ENCODE data around the gene CFAP119. TPM values are rescaled to one million over a fixed set of nuclear protein-coding genes. Genes with fewer than 3 reads are reported as not detected.
A peak's percentile ranks its signal among the peaks of the same experiment; 100 is the strongest.

Gene CFAP119
- total RNA-seq, 2 donors from 2014 or later: 0.27 to 1.2 TPM

- H3K27ac ChIP-seq: peak overlapping the region; percentile 72 to 78
- ATAC-seq (ENCODE audit: insufficient number of reproducible peaks, low FRiP score, low read depth) (peak; percentile 64), DNase-seq (ENCODE audit: low spot score) (peak; percentile 55)
- peaks cover 13 to 23% of the 10 kb centered on the region in 2 donors for H3K4me1 ChIP-seq (ENCODE audit: control insufficient read depth in 1 of 2, low read depth in 2 of 2)
- no peaks in the 10 kb centered on the region for H3K27me3 ChIP-seq (replicated peaks; ENCODE audit: insufficient read depth)
- peak overlapping the region; percentile 35 for H3K4me3 ChIP-seq
- peaks cover 40% of the 10 kb centered on the region for H3K36me3 ChIP-seq
- TF ChIP-seq, protein P1, sequence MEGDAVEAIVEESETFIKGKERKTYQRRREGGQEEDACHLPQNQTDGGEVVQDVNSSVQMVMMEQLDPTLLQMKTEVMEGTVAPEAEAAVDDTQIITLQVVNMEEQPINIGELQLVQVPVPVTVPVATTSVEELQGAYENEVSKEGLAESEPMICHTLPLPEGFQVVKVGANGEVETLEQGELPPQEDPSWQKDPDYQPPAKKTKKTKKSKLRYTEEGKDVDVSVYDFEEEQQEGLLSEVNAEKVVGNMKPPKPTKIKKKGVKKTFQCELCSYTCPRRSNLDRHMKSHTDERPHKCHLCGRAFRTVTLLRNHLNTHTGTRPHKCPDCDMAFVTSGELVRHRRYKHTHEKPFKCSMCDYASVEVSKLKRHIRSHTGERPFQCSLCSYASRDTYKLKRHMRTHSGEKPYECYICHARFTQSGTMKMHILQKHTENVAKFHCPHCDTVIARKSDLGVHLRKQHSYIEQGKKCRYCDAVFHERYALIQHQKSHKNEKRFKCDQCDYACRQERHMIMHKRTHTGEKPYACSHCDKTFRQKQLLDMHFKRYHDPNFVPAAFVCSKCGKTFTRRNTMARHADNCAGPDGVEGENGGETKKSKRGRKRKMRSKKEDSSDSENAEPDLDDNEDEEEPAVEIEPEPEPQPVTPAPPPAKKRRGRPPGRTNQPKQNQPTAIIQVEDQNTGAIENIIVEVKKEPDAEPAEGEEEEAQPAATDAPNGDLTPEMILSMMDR (IDR thresholded peaks at IDR 0.05): no peak
- no peaks in the 10 kb centered on the region for H3K9me3 ChIP-seq
Observed at GRCh38 chr16:30740364-30741251, 21.3 kb downstream of the CFAP119 start.

- DNase-seq (ENCODE audit: low spot score) (no peak), ATAC-seq (ENCODE audit: insufficient number of reproducible peaks, low FRiP score, low read depth) (no peak)
- peaks cover 13 to 23% of the 10 kb centered on the region in 2 donors for H3K4me1 ChIP-seq (ENCODE audit: control insufficient read depth in 1 of 2, low read depth in 2 of 2)
- no peaks in the 10 kb centered on the region for H3K27me3 ChIP-seq (replicated peaks; ENCODE audit: insufficient read depth)
- TF ChIP-seq, protein P1 (IDR thresholded peaks at IDR 0.05): no peak
- H3K36me3 ChIP-seq: peaks cover 50% of the 10 kb centered on the region
- no peaks in the 10 kb centered on the region for H3K9me3 ChIP-seq
- H3K4me3 ChIP-seq: no peak overlapping the region
- H3K27ac ChIP-seq: peak overlapping the region; percentile 52 to 78
Observed at GRCh38 chr16:30738984-30739951, 22.6 kb downstream of the CFAP119 start.

DNA sequence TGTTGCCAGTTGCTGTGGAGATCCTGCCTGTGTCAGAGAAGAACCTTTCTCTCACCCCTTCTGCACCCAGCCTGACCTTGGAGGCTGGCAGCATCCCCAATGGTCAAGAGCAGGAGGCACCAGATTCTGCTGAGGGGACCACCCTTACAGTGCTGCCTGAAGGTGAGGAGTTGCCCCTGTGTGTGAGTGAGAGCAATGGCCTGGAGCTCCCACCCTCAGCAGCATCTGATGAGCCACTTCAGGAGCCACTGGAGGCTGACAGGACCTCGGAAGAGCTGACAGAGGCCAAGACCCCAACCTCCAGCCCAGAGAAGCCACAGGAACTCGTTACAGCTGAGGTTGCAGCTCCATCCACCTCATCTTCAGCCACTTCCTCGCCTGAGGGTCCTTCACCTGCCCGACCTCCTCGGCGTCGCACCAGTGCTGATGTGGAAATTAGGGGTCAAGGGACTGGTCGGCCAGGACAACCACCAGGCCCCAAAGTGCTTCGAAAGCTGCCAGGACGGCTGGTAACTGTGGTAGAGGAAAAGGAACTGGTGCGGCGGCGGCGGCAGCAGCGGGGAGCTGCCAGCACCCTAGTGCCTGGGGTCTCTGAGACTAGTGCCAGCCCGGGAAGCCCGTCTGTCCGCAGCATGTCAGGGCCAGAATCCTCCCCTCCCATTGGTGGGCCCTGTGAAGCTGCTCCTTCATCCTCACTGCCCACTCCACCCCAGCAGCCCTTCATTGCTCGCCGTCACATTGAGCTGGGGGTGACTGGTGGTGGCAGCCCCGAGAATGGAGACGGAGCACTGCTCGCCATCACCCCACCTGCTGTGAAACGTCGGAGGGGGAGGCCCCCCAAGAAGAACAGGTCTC is 23.8 kb downstream of the CFAP119 start:
- ATAC-seq (ENCODE audit: insufficient number of reproducible peaks, low FRiP score, low read depth) (no peak), DNase-seq (ENCODE audit: low spot score) (no peak)
- H3K9me3 ChIP-seq: no peaks in the 10 kb centered on the region
- H3K27me3 ChIP-seq (replicated peaks; ENCODE audit: insufficient read depth): no peaks in the 10 kb centered on the region
- peaks cover 13 to 23% of the 10 kb centered on the region in 2 donors for H3K4me1 ChIP-seq (ENCODE audit: control insufficient read depth in 1 of 2, low read depth in 2 of 2)
- H3K27ac ChIP-seq: no peak overlapping the region
- H3K4me3 ChIP-seq: no peak overlapping the region
- peaks cover 62% of the 10 kb centered on the region for H3K36me3 ChIP-seq
- TF ChIP-seq, protein P1 (IDR thresholded peaks at IDR 0.05): no peak

DNA sequence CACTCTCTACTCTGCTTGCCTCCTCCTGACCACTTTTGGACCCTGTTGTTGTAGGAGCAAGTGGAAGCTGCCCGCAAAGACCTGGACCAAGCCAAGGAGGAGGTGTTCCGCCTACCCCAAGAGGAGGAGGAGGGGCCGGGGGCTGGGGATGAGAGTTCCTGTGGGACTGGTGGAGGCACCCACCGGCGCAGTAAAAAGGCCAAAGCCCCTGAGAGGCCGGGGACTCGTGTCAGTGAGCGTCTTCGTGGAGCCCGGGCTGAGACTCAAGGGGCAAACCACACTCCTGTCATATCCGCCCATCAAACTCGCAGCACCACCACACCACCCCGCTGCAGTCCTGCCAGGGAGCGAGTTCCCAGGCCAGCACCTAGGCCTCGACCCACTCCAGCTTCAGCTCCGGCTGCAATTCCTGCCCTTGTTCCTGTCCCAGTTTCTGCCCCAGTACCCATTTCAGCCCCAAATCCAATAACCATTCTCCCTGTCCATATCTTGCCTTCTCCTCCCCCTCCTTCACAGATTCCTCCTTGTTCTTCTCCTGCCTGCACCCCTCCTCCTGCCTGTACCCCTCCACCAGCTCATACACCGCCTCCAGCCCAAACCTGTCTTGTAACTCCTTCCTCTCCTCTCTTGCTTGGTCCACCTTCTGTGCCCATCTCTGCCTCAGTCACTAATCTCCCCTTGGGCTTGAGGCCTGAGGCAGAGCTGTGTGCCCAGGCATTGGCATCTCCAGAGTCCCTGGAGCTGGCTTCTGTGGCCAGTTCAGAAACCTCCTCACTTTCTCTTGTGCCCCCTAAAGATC is 24.7 kb downstream of the CFAP119 start:
- TF ChIP-seq, protein P1 (IDR thresholded peaks at IDR 0.05): no peak
- H3K36me3 ChIP-seq: peaks cover 69% of the 10 kb centered on the region
- ATAC-seq (ENCODE audit: insufficient number of reproducible peaks, low FRiP score, low read depth): no peak
- H3K4me3 ChIP-seq: no peak overlapping the region
- H3K9me3 ChIP-seq: no peaks in the 10 kb centered on the region
- no peak overlapping the region for H3K27ac ChIP-seq
- H3K27me3 ChIP-seq (replicated peaks; ENCODE audit: insufficient read depth): no peaks in the 10 kb centered on the region
- H3K4me1 ChIP-seq (ENCODE audit: control insufficient read depth in 1 of 2, low read depth in 2 of 2): peaks cover 13 to 23% of the 10 kb centered on the region in 2 donors
- no peak for DNase-seq (ENCODE audit: low spot score)
